HepG2 (cell line): ENCODE measurements around the gene PRSS8. TPM values are rescaled to one million over a fixed set of nuclear protein-coding genes. Genes with fewer than 3 reads are reported as not detected.

ENCODE experiments used
- AGO2 ChIP-seq: fragments of 200-400 bp; formaldehyde crosslinking; optimal IDR thresholded peaks from 2 replicates; pipeline ENCODE3; 2017; ENCODE audit warnings: mild to moderate bottlenecking, low read depth, low read length, moderate library complexity
- BRD4 ChIP-seq: sonication (generic); formaldehyde crosslinking; IDR thresholded peaks from 2 replicates; pipeline ENCODE4 v1.4.0; 2020; ENCODE audit warnings: missing genetic modification reagents
- CAMTA2 ChIP-seq: sonication (generic); formaldehyde crosslinking; IDR thresholded peaks from 2 replicates; pipeline ENCODE4 v1.4.0; 2020; ENCODE audit warnings: mild to moderate bottlenecking, missing genetic modification reagents, borderline replicate concordance
- CBX5 ChIP-seq: sonication (generic); formaldehyde crosslinking; IDR thresholded peaks from 2 replicates; pipeline ENCODE4 v1.4.0; 2020; ENCODE audit warnings: missing genetic modification reagents, borderline replicate concordance
- EP300 ChIP-seq, 3 experiments: sonication (generic) in 1 of 3; formaldehyde crosslinking in 1 of 3; IDR thresholded peaks; 2 replicates each; pipeline versions ENCODE4 v1.5.1 to v1.6.1; 2011 to 2020; ENCODE audit warnings: low read depth in 2 of 3, low read length in 2 of 3, borderline replicate concordance in 1 of 3, improper control_type of control experiment in 1 of 3, mild to moderate bottlenecking in 1 of 3, missing genetic modification reagents in 1 of 3, moderate library complexity in 1 of 3
- FOXM1 ChIP-seq: sonication (generic); formaldehyde crosslinking; IDR thresholded peaks from 2 replicates; pipeline ENCODE4 v1.5.0; 2020; ENCODE audit warnings: missing genetic modification reagents
- HIVEP1 ChIP-seq: sonication (generic); formaldehyde crosslinking; IDR thresholded peaks from 2 replicates; pipeline ENCODE4 v1.4.0; 2020; ENCODE audit warnings: mild to moderate bottlenecking, missing genetic modification reagents
- NFKBIZ ChIP-seq: IDR thresholded peaks from 2 replicates; pipeline ENCODE4 v1.6.1; 2018; ENCODE audit warnings: missing genetic modification reagents, missing compliant biosample characterization
- RNF2 ChIP-seq: fragments of 450-650 bp; conservative IDR thresholded peaks from 2 replicates; pipeline ENCODE4 v1.6.1; 2016; ENCODE audit warnings: low read depth
- SALL2 ChIP-seq: sonication (generic); formaldehyde crosslinking; IDR thresholded peaks from 2 replicates; pipeline ENCODE4 v1.8.1; 2023; ENCODE audit warnings: mild to moderate bottlenecking, missing genetic modification reagents, inconsistent platforms
- SETDB1 ChIP-seq: sonication (generic); formaldehyde crosslinking; IDR thresholded peaks from 2 replicates; pipeline ENCODE4 v1.5.1; 2020; ENCODE audit warnings: missing genetic modification reagents, mild to moderate bottlenecking, borderline replicate concordance
- SNAI1 ChIP-seq: sonication (generic); formaldehyde crosslinking; IDR thresholded peaks from 2 replicates; pipeline ENCODE4 v1.5.0; 2020; ENCODE audit warnings: mild to moderate bottlenecking, missing genetic modification reagents, borderline replicate concordance
- SRSF4 ChIP-seq: fragments of 200-400 bp; formaldehyde crosslinking; IDR thresholded peaks from one replicate; pipeline ENCODE4 v1.6.1; 2018; ENCODE audit warnings: mild to moderate bottlenecking, low read depth, low read length, moderate library complexity; ENCODE audit not compliant: poor library complexity, severe bottlenecking
- TARDBP ChIP-seq: sonication (generic); formaldehyde crosslinking; IDR thresholded peaks from 2 replicates; pipeline ENCODE4 v1.8.0; 2022; ENCODE audit warnings: mild to moderate bottlenecking, missing genetic modification reagents
- ZMAT3 ChIP-seq: sonication (generic); formaldehyde crosslinking; conservative IDR thresholded peaks from 2 replicates; pipeline ENCODE4 v1.7.0; 2021; ENCODE audit warnings: missing genetic modification reagents
- ZNF263 ChIP-seq: sonication (generic); formaldehyde crosslinking; IDR thresholded peaks from 2 replicates; pipeline ENCODE4 v1.4.0; 2020; ENCODE audit warnings: missing genetic modification reagents
- ZNF337 ChIP-seq: sonication (generic); formaldehyde crosslinking; IDR thresholded peaks from 2 replicates; pipeline ENCODE4 v1.5.1; 2020; ENCODE audit warnings: missing genetic modification reagents, low read depth, mild to moderate bottlenecking, borderline replicate concordance
- ZNF543 ChIP-seq: sonication (generic); formaldehyde crosslinking; IDR thresholded peaks from 2 replicates; pipeline ENCODE4 v1.4.0; 2020; ENCODE audit warnings: mild to moderate bottlenecking, missing genetic modification reagents
- ZNF556 ChIP-seq: sonication (generic); formaldehyde crosslinking; IDR thresholded peaks from 2 replicates; pipeline ENCODE4 v1.4.0; 2020; ENCODE audit warnings: mild to moderate bottlenecking, missing genetic modification reagents, borderline replicate concordance
- ZNF616 ChIP-seq: sonication (generic); formaldehyde crosslinking; IDR thresholded peaks from 2 replicates; pipeline ENCODE4 v1.5.0; 2020; ENCODE audit warnings: low read depth, mild to moderate bottlenecking, missing genetic modification reagents
- ZNF768 ChIP-seq: sonication (generic); formaldehyde crosslinking; IDR thresholded peaks from 2 replicates; pipeline ENCODE4 v1.4.0; 2020; ENCODE audit warnings: missing genetic modification reagents
- ZNF879 ChIP-seq: sonication (generic); formaldehyde crosslinking; IDR thresholded peaks from 2 replicates; pipeline ENCODE4 v1.8.1; 2023; ENCODE audit warnings: missing genetic modification reagents
- ZSCAN29 ChIP-seq: sonication (generic); formaldehyde crosslinking; conservative IDR thresholded peaks from 2 replicates; pipeline ENCODE4 v1.4.0; 2020; ENCODE audit warnings: mild to moderate bottlenecking, missing genetic modification reagents
- polyA plus RNA-seq, 8 experiments: library from polyadenylated mRNA; depleted of rRNA in 3 of 8; stranded (reverse) in 7 of 8; unstranded in 1 of 8; fragments of >200 nt; fragmentation: Illumina TruSeq in 4 of 8; extraction: Trizol in 4 of 8; gene quantifications; 2 replicates each; pipeline versions ENCODE4 v1.2.1 to v1.2.3, GENCODE V29; 2011 to 2016; ENCODE audit warnings: low read depth in 4 of 8, missing spikeins in 1 of 8, mixed read lengths in 1 of 8; ENCODE audit not compliant: insufficient read depth in 1 of 8
- total RNA-seq, 5 experiments: library from RNA; depleted of rRNA; stranded (reverse); fragments of >200 nt; fragmentation: Illumina TruSeq; extraction: Trizol; gene quantifications; 2 replicates each; pipeline ENCODE4 v1.2.3, GENCODE V29; 2016; ENCODE audit warnings: low read depth in 1 of 5
- TF ChIP-seq, protein P1 (sequence below): sonication (generic); formaldehyde crosslinking; IDR thresholded peaks from 2 replicates; pipeline ENCODE4 v1.4.0; 2020; ENCODE audit warnings: missing genetic modification reagents
- TF ChIP-seq, protein P2 (sequence below): sonication (generic); formaldehyde crosslinking; IDR thresholded peaks from 2 replicates; pipeline ENCODE4 v1.5.1; 2020; ENCODE audit warnings: missing genetic modification reagents, mild to moderate bottlenecking, borderline replicate concordance
- TF ChIP-seq, protein P3 (sequence below): sonication (generic); formaldehyde crosslinking; IDR thresholded peaks from 2 replicates; pipeline ENCODE4 v1.4.0; 2020; ENCODE audit warnings: low read depth, mild to moderate bottlenecking, missing genetic modification reagents

Gene PRSS8
- total and polyA plus RNA-seq, 2 of the 13 experiments (the other 11 are each of a cell fraction or from before 2014, with no cell fraction given), result 2.6 to 7.2 TPM

DNA sequence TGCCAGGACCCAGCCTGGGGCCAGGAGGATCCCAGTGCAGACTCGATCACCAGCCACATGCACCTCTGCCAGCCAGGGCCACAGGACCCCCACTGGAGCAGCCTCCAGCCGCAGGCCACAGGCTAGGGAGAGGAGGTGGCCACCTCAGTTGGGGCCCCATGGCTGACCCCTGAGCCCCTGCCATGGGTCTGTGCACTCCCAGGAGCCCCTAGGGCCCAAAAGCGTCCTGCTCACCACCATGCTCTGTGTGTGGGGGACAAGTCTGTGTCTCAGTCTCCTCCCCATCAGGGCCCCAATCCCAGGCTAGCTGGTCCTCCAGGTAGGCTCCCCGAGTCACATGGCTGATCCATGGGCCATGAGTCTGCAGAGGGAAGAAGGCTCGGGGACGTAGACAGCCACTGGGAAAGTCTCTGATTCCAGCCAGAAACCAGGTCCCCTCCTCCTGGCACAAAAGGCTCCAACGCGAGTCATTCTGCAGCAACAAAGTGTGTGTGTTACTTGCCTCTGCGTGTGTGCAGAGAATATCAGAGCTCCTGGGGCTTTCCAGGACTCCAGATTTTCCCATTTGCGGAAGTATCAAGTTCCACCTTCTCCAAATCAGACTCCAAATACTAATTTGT is 6.1 kb upstream of the PRSS8 start (continued):
- TF ChIP-seq ZSCAN29 (CRISPR knock-in tag) (no peak; the same call in 1 of the 2 replicates), ZNF616 (CRISPR knock-in tag) (0 out of 2 replicates have a peak, but pooled peaks have one; percentile 10), ZNF543 (CRISPR knock-in tag) (peak; percentile 29; the same call in 1 of the 2 replicates), SETDB1 (no peak), SRSF4 (no peak), SNAI1 (CRISPR knock-in tag) (no peak), AGO2 (peak; percentile 74), BRD4 (CRISPR knock-in tag) (0 out of 2 replicates have a peak, but pooled peaks have one; percentile 28), FOXM1 (CRISPR knock-in tag) (no peak), TARDBP (no peak), ZNF768 (peak; percentile 41; the same call in 1 of the 2 replicates), ZNF263 (CRISPR knock-in tag) (peak; percentile 57; the same call in 1 of the 2 replicates), ZNF879 (CRISPR knock-in tag) (no peak), ZNF556 (CRISPR knock-in tag) (peak; percentile 30; the same call in 1 of the 2 replicates), ZNF337 (no peak), HIVEP1 (CRISPR knock-in tag) (no peak), CAMTA2 (CRISPR knock-in tag) (peak; percentile 28; the same call in 1 of the 2 replicates), ZMAT3 (CRISPR knock-in tag) (no peak), NFKBIZ (CRISPR knock-in tag) (0 out of 2 replicates have a peak, but pooled peaks have one; percentile 31), SALL2 (CRISPR knock-in tag) (no peak), RNF2 (no peak), EP300 (IDR thresholded peaks at IDR 0.05; ENCODE audit: low read depth in 2 of 2, low read length in 2 of 2) (no peak), EP300 (CRISPR knock-in tag; IDR thresholded peaks at IDR 0.05; ENCODE audit: borderline replicate concordance) (no peak; the same call in 1 of the 2 replicates), CBX5 (CRISPR knock-in tag) (0 out of 2 replicates have a peak, but pooled peaks have one; percentile 41)
- TF ChIP-seq, protein P1, sequence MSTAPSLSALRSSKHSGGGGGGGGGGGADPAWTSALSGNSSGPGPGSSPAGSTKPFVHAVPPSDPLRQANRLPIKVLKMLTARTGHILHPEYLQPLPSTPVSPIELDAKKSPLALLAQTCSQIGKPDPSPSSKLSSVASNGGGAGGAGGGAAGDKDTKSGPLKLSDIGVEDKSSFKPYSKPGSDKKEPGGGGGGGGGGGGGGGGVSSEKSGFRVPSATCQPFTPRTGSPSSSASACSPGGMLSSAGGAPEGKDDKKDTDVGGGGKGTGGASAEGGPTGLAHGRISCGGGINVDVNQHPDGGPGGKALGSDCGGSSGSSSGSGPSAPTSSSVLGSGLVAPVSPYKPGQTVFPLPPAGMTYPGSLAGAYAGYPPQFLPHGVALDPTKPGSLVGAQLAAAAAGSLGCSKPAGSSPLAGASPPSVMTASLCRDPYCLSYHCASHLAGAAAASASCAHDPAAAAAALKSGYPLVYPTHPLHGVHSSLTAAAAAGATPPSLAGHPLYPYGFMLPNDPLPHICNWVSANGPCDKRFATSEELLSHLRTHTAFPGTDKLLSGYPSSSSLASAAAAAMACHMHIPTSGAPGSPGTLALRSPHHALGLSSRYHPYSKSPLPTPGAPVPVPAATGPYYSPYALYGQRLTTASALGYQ, result no peak
- TF ChIP-seq, protein P2, sequence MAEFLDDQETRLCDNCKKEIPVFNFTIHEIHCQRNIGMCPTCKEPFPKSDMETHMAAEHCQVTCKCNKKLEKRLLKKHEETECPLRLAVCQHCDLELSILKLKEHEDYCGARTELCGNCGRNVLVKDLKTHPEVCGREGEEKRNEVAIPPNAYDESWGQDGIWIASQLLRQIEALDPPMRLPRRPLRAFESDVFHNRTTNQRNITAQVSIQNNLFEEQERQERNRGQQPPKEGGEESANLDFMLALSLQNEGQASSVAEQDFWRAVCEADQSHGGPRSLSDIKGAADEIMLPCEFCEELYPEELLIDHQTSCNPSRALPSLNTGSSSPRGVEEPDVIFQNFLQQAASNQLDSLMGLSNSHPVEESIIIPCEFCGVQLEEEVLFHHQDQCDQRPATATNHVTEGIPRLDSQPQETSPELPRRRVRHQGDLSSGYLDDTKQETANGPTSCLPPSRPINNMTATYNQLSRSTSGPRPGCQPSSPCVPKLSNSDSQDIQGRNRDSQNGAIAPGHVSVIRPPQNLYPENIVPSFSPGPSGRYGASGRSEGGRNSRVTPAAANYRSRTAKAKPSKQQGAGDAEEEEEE (CRISPR knock-in tag), result no peak
- TF ChIP-seq, protein P3, sequence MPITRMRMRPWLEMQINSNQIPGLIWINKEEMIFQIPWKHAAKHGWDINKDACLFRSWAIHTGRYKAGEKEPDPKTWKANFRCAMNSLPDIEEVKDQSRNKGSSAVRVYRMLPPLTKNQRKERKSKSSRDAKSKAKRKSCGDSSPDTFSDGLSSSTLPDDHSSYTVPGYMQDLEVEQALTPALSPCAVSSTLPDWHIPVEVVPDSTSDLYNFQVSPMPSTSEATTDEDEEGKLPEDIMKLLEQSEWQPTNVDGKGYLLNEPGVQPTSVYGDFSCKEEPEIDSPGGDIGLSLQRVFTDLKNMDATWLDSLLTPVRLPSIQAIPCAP (CRISPR knock-in tag), result no peak
